Measurements from ENCODE around the gene JPT2.

GRCh38 chr16:1709356-1709755 is 31.3 kb downstream of the JPT2 start:
- TF ChIP-seq POLR2A (IDR thresholded peaks at IDR 0.05; ENCODE audit: low read depth) (no peak), CTCF (IDR thresholded peaks at IDR 0.05) (no peak)

All from esophagus muscularis mucosa (tissue), 3 donors.